Stimulated activated CD4-positive, alpha-beta T cell treated with anti-CD3 and anti-CD28 coated beads, Interleukin-12 subunit alpha, Interleukin-12 subunit beta, amount 100 ng/mL, for 48 hours (primary cell): Measurements from ENCODE around the gene DDX25.
"Not testable (repeated sequence)": the region's sequence is repeated elsewhere in the genome, so short reads cannot be mapped to it uniquely, and the experiment has no call there.

Experiments used
- DNase-seq, 3 donors: peaks; one replicate each; pipeline ENCODE4 v3.0.0-alpha.2; 2020; ENCODE audit warnings: low read depth in 2 of 3, low spot score in 1 of 3

DDX25 gene

GRCh38 chr11:125902927-125903710 lies 1.2 kb upstream of the DDX25 start, which contains the start of gene PUS3:
PUS3 (minus strand) TSS chr11:125903206; CDS start chr11:125896284, 6,922 bp downstream.
- DNase-seq: peak; percentile 77 to 84 (median 78)

- no peak for DNase-seq
Measured at GRCh38 chr11:125904678-125905077, 370 bp downstream of the DDX25 start.

GRCh38 chr11:125910226-125910849 lies 6.0 kb downstream of the DDX25 start:
- DNase-seq: no peak

- not testable (repeated sequence) for DNase-seq
Measured at GRCh38 chr11:125914601-125915000, 10.3 kb downstream of the DDX25 start.

GRCh38 chr11:125916683-125917347 lies 12.5 kb downstream of the DDX25 start:
- DNase-seq: no peak

DNA sequence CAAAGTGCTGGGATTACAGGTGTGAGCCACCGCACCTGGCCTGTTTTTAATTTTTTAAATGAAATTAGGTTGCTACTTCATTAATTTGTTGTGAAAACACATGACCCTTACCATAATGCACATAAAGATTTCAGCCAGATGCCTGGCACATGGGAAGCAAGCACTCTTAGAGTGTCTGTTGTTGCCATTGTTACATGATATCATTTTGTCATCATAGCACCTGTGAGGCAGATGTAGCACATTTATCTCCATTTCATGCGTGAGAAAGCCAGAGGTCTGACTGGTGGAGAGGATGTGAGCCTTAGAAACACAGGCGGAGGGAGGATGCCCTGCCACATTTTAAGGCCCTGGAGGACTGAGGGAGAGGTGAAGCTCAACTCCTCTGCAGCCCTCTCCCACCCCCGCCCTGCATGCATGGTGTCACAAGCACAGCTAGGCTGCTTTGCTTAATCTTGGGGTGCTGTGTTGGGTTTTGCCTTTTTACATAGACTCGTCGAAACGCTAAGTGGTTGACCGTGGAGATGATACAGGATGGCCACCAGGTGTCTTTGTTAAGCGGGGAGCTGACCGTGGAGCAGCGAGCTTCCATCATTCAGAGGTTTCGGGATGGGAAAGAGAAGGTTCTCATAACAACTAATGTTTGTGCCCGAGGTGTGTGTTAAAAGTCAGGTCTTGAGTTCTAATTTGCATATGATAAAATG lies 14.0 kb downstream of the DDX25 start:
- DNase-seq: no peak

GRCh38 chr11:125921042-125921441 lies 16.7 kb downstream of the DDX25 start:
- DNase-seq: no peak

GRCh38 chr11:125922156-125922555 lies 17.8 kb downstream of the DDX25 start:
- no peak for DNase-seq

DNA sequence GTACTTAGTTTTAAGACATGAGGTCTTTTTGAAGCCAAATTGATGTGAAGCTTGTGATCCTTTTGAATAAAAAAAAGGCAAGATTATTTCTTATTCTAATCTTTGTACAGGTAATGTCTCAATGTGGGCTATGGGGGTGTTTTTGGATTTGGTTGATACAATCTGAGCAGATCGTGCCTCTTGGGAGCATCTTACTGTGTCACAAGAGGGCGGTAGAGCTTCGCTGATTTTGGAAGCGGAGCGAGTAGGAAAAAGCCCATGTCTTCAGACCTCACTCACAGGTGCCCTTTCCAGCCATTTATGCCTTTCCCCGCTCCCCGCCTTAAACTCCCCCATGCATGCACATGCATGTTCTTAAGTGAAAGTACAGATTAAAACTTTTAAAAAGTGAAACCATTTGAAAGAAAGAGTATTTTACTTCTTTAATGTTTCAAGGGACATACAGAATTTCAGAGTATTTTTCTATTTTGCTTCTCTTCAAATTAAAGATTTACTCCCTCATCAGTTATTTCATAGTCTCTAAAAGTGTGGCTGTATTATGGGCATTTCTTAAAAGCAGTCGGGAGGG lies 18.8 kb downstream of the DDX25 start:
- DNase-seq: peak; percentile 25 to 67 (median 29)

DNA sequence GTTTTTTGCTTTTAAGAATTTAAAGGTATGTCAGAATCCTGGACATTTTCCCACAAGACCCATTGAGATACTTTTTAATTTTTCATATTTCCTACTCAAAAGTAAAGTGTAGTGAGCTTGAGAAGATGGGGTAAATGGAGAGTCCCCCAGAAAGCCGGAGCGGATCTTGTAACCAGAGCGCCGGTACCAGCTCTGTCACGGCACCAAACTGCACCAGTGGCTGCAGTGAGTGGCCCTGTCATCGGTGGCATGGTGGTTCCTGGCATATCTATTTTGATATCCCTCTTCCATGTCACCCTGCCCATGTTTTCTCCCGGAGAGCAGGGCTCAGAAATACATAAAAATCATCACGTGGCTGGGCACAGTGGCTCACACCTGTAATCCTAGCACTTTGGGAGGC lies 19.3 kb downstream of the DDX25 start:
- no peak for DNase-seq

GRCh38 chr11:125924384-125925007 lies 20.2 kb downstream of the DDX25 start:
- DNase-seq: no peak

DNA sequence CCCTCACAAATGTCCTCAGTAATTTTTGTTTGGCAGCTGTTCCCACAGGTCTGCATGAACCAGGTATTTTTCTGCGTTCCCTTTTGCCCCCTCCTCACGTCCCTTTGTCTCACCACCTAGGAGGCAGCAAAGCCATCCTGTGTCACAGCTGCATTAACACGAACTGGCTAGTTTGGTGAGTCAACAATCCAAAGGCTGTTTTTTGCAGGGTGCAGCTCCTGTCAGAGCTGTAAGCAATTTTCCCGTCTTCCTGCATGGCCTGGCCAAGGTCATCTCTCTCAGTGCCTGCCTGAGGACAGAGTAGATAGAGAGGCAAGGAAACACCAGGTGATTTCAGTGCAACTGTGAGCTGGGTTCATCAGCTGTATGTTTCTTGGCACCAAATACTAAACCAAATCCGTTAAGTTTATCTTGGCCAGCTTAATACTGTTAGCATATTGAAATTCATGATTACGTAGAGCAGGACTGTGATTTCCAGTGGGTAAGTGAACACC lies 21.0 kb downstream of the DDX25 start:
- DNase-seq: no peak

- DNase-seq: no peak
Measured at GRCh38 chr11:125925804-125926203, 21.5 kb downstream of the DDX25 start.

- no peak for DNase-seq
Measured at GRCh38 chr11:125926682-125927081, 22.4 kb downstream of the DDX25 start.

- no peak for DNase-seq
Measured at GRCh38 chr11:125929445-125930075, 25.3 kb downstream of the DDX25 start.

GRCh38 chr11:125930076-125930450 lies 25.8 kb downstream of the DDX25 start:
- DNase-seq: no peak

DNA sequence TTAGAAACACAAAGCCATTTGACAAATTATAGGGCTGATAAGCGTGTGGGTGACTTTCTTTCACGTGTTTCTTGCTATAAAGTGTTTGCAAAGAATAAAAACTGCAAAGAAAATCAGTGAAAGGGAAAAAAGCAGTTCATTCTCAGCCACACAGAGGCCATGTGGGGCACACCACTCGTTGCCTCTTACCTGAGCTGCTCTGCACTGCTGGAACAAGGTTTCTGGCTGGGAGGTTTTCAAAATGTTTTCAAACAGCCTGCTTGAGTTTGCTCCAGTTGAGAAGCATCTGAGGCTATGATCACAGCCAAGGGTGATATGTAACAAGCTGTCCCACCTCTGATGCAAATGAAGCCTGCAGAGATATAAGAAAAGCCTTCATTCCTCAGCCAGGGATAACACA lies 26.8 kb downstream of the DDX25 start:
- no peak for DNase-seq

DNA sequence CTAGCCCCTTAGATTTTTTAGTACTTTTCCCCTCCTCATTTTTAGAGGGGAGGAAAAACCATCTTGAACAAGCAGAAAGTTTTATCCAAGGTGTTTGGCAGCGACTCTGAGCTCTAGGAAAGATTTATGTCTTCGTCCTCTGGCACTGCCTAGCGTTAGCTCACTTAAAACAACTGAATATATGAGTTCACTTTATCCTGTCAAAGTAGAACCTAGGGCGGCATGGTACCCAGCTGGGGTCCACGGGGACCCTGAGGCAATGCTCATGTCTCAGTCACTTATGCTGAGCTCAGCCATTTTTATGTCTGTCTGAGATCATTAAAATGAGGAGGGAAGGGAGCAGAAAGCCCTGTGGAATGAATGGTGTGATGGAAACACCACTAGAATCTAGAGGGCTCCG lies 27.4 kb downstream of the DDX25 start:
- no peak for DNase-seq

DNA sequence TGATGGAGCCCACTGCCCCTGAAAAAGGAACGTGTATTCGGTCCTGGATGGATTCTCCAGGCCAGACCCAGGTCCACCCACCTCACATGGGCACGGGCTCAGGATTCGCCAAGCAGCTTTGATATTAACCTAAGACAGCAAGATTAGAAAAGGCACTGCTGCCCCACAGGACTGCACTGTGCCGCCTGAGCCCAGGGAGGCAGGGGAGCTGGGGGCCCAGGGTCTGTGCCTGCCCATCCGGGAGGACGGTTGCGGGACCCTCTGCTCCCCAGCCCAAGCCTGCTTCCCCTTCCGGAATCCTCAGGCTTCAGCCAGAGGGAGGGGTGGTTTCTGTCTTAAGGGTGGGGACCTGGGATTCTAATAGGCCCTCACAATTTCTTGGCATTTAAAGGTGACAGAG lies 28.0 kb downstream of the DDX25 start:
- DNase-seq: no peak
